Measurements from ENCODE around the gene COL25A1.
A peak's percentile ranks its signal among the peaks of the same experiment; 100 is the strongest.

The COL25A1 gene

DNA sequence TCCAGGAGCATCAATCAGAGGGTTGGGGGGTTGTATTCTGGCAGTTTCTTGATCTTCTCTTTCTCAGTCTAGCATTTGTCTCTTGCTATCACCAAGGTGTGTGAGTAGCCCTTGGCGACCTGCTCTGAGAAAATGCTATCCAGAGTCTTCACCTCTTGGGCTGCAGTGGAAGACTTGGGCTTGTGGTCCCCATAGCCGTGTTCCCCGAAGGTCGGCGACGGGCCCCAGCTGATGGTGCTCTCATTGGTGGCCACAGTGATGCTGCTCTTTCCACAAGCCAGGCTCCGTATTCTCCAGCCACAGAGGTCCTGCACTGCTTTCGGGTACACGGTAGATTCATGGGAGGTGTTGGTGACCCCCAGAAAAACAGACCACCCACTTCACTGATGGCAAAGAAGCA lies 513.7 kb downstream of the COL25A1 start:
- no peak for DNase-seq

DNA sequence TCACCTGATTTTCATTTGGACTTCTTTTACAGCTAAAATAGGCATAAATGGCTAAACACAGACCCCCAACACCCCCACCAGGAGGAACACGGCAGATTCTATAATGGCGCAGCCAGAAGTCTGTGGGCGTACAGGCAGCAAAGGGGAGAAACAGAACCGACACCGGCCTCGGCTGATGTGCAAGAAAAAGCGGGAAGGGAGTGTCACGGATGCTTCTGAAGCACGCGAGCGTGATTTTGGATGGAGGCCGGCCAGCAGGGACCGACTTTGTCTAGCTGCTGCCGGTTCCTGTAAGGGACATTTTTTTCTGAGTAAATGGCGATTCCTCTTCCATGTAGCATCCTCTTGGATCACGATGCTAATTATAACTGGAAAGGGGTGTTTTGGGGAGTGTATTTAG lies 514.7 kb downstream of the COL25A1 start:
- DNase-seq: no peak

DNA sequence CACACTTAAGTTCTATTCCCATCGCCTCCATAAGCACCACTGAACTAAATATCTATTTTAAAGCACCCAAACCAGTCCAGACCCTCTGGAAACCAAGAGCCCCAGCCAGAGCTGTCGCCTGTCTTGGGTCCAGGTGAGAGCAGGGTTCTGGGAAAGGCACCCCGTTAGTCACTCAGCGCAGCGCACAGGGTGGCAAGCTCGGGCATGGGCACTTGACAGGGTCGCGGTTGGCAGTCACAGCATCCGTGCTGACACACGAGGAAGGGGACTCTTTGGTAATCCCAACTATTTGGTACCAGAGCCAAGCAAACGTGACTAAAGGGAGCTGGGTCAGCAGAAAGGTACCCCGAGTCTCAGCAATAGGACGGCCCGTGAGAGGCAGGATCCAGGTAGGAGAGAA lies 515.4 kb downstream of the COL25A1 start:
- no peak for DNase-seq

DNA sequence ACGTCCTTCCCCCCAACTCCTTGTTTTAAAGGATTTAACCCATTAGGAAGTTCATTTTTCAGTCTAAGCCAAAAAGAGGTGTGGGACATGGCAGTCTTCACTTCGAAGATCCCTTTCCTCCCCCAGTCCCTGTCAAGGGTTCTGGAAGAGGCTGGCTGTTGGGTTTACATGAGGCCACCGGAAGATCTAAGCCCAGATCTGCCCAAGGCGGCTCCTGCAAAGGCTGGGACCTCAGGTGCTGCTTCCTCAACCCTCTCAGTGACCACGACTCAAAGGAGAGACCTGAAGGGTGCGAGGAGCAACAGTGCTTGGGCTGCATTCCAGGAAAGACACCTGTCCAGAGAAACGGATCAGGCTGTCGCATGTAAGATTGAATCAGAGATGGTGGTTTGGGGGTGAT lies 516.1 kb downstream of the COL25A1 start:
- DNase-seq: no peak

DNA sequence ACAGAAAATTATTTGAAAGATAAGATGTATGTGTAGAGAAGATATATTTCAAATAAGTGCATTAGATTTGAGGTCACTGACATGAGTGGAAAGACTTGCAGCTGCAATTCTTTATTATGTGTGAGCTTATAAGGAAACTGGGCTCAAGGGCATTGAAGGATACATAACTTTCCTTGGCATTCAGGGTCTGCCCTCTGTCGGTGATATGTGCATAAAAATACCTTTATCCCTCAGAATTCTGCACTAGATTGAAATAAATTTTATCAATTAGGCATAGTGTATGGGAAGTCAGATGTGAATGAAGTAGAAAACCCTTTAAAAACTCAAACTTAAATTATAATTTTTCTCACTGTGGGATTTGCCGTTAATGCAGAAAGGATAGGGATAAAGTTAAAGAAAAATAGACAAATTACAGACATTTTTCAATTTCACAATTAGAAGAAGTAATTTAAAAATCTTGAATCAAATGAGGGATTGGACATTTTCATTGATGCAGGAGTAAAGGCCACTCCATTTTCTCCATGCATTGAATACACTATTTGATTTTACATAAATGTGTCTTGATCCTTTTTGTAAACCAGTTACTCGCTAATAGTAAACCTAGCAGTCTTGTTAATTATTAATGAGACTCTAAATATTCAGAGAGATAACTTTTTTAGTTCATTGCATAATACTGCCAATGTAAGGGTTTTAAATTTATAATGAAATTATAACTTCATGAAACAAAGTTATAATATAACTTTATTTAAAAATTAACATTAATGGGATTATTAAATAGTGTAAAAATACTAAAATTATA lies 518.6 kb downstream of the COL25A1 start:
- DNase-seq: no peak

DNA sequence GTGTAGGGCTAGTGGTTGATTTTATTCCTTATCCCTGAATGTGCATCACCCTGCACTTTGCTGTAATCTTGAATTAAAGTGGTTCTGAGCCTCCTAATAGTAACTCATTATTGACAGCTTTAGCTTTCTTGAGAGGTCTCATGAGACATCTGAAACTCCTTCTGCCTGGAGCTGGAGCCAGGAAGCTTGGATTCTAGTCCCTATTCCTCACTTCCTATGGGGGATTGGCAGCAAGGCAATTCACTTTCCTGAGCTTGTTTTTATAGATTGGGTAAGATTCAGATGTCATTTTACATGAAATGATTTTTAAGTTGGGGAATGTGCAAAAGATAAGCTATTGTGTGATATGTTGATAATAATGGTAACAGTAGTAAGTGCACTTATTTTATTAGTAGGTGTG lies 522.5 kb downstream of the COL25A1 start:
- DNase-seq: no peak

DNA sequence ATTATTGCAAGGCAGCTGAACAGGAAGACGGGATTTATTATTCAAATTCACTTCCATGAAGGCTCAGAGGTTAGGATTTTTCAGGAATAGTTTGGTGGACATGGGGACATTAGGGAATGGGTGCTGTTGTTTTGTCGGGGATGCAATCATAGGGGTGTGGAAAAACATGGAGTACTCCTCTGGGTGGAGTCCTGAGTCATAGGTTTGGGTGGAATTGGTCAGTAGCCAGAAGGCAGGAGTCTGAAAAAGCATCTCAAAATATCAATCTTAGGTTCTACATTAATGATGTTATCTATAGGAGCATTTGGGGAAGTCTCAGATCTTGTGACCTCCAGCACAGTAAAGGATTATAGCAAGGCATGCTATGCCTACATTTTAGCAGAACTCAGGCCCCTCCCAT lies 525.1 kb downstream of the COL25A1 start:
- no peak for DNase-seq

DNA sequence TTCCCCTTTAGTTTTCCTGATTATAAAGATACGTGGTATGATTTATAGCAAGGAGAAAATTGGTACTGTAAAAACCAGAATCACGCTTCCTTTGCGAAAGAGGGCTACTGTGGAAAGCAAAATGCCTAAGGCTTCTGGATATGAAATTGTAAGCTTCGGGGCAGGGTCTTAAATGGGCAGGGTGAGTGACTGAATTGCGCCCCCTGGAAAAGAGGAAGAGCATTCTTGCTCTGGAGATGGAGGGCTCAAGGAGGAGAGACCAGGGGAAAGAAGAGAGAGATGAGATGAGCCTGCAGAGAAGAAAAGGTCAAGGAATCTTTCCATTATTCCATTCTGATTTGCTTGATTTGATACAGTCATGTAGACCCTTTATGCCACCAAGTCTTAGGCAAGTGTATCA lies 526.5 kb downstream of the COL25A1 start:
- no peak for DNase-seq

DNA sequence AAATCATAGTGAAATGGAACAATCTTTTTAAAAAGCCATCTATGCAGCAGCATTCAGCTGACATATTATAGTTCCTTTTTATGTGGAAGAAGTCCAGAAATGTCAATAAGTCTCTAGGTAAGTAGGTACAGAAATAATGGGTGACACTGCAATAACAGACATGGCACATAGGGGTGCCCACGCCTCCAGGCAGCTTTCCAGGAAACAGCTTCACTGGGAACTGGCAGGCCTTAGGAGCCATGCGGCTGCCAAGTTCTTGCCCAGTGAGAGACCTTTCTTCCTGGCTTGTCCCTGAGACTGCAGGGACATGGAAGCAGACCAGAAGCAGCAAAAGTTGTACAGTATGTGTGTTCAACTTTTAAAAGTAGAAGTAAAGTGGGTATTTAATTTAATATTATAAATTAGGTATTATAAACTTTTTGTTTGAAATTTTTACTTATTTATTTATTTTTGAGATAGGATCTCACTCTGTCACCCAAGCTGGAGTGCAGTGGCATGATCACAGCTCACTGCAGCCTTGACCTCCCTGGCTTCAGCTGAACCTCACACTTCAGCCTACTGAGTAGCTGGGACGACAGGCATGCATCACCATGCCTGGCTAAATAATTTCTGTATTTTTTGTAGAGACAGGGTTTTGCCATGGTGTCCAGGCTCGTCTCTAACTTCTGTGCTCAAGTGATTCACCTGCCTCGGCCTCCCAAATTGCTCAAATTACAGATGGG lies 527.5 kb downstream of the COL25A1 start:
- DNase-seq: peak; percentile 62

DNA sequence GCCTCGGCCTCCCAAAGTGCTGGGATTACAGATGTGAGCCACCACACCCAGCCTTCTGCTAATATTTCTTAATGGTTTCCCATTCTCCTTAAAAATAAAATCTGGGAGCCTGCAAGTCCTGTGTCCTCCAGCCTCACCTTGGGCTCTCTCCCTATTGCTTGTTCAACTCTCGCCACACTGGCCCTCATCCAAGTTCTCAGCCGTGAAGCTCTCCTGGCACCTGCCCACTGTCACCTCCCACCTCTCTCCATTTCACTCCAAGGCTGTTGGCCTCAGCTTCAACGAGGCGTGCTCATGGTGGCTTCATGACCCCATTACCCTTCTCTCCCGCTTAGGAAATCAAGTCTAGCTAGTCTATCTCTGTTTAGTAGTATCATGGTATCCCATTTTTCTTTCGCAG lies 530.1 kb downstream of the COL25A1 start:
- DNase-seq: no peak

DNA sequence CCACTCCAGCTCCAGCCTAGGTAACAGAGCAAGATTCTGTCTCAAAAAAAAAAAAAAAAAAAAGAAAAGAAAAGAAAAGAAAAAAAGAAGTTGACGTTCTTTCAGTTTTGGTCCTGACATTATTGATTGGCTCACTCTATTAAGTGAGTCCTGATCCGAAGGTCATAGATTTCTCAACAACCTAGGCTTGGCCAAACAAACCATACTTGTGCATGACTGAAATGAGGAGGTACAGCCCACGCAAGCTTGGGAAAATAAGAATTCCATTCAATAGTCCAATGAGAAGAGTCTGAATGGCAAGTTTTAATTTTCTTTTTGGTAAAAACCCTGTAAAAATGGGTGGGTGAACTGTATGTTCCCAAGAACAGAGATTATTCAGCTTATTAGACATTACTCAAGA lies 536.4 kb downstream of the COL25A1 start:
- DNase-seq: no peak

DNA sequence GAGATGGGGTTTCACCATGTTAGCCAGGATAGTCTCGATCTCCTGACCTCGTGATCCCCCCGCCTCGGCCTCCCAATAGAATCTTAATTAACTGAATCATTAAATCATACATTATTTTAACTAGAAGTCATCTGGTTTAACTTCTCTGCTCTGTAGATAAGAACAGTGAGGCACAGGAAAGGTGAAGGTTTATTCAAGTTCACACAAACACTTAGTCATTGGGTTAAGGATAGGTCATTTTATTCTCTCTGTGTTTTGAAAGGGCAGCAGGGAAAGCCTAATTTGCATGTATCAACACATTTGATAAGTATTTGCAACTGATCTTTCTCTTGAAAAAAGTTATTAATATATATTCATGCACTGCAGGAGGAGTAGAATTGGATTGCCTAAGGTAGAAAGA lies 538.5 kb downstream of the COL25A1 start:
- no peak for DNase-seq

DNA sequence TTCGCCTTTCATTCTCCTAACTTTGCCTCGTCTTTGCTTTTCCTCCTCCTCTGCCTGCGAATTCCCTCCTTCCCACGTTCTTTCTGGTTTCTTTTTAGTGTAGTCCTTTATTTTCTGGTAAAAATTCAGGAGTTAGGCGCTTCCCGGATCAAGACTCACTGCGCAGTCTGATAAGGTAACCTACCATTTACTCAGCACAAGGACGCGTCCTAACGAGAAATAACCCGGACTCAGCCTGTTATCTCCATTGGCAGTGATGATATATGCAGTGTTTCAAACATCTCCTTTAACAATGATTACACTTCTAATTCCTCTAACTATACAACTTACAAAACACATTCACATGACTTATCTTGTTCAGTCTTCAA lies 539.2 kb downstream of the COL25A1 start:
- no peak for DNase-seq

DNA sequence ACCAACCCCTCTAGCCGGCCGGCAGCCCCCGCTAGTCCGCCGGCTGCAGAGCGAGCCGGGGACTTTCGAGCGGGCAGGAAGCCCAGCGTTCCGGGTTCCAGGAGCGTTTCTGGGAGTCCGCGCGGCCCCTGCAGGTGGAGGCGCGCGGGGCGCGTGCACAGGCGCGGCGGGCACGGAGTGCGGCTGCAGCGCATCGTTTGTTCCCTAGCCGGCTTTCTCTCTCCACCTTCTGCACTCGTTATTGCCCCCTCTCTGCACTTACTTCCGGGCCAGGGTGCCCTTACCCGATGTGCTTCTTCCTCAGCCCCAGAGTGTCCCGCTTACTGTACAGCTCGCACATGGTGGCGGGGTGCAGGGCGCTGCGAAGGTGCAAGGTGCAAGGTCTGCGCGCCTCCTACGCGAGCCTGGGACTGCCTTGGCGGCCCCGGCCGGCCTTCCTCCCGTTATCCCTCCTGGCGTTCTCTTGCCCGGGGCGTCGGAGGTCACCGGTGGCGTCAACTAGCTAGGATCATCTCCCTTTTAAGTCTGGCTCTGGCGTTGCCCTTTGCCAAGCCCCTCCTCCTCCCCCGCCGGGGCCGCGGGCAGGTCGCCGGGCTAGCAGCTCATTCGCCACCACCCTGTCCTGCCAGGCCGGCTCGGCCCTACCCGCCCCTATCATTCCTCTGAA lies 539.8 kb downstream of the COL25A1 start, which contains the start of gene ETNPPL:
Gene ETNPPL, minus strand, starts transcription at position 495 of the 667 bp plus-strand sequence. Its CDS starts 155 bp downstream, at position 340.
- peak; percentile 28 for DNase-seq
